B cell (primary cell): Measurements from ENCODE around the gene KCNQ5. TPM values are rescaled to one million over a fixed set of nuclear protein-coding genes. Genes with fewer than 3 reads are reported as not detected.

Experiments
- ATAC-seq: fragments of 200-7000 bp; cut with Tn5 transposase; one replicate; pipeline ENCODE4 v1.10.0; 2021; ENCODE audit warnings: low read depth, mild to moderate bottlenecking, moderate number of reproducible peaks, moderate library complexity
- CTCF ChIA-PET: fragments of 350-600 bp; sonication (Branson Sonifier 250); formaldehyde crosslinking; loops from one replicate; lab custom pipeline; 2021; ENCODE audit warnings: antibody characterized with exemption, inconsistent platforms; lab: Charles Lee
- POLR2A ChIA-PET: fragments of 350-600 bp; sonication (Branson Sonifier 250); formaldehyde crosslinking; loops from one replicate; lab custom pipeline; 2021; ENCODE audit warnings: antibody characterized with exemption; lab: Charles Lee
- DNase-seq: peaks from one replicate; pipeline ENCODE4 v3.0.0; 2013
- H2AFZ ChIP-seq: 2 replicates; pipeline ENCODE4 v1.6.1; 2012; ENCODE audit warnings: mild to moderate bottlenecking, low read depth, low read length; ENCODE audit not compliant: insufficient read depth, poor library complexity, severe bottlenecking
- H3K27ac ChIP-seq, 2 donors: 1 replicate in 1 of 2; 2 replicates in 1 of 2; pipeline ENCODE4 v1.5.1; 2012 to 2013; ENCODE audit warnings: low read length in 2 of 2, mild to moderate bottlenecking in 2 of 2, moderate library complexity in 1 of 2
- H3K27me3 ChIP-seq, 4 experiments: fragments of 200-600 bp in 1 of 4; sonication (generic) in 1 of 4; replicated peaks in 1 of 4; 1 replicate in 2 of 4; 2 replicates in 2 of 4; pipeline versions ENCODE4 v1.6.1 to v1.7.0; 2013 to 2016; ENCODE audit warnings: low read length in 3 of 4, mild to moderate bottlenecking in 2 of 4, mixed read lengths in 1 of 4, moderate library complexity in 1 of 4; ENCODE audit not compliant: insufficient read depth in 4 of 4, control insufficient read depth in 3 of 4; ENCODE audit errors: control extremely low read depth in 1 of 4
- H3K36me3 ChIP-seq, 2 experiments: replicated peaks in 1 of 2; 1 replicate in 1 of 2; 2 replicates in 1 of 2; pipeline versions ENCODE4 v1.6.1 to v1.7.1; 2013; ENCODE audit warnings: low read length in 1 of 2; ENCODE audit not compliant: insufficient read depth in 2 of 2, control insufficient read depth in 1 of 2; ENCODE audit errors: control extremely low read depth in 1 of 2, extremely low read depth in 1 of 2
- H3K4me1 ChIP-seq, 2 donors: fragments of 200-600 bp in 1 of 2; sonication (generic) in 1 of 2; 1 replicate in 1 of 2; 2 replicates in 1 of 2; pipeline versions ENCODE4 v1.5.1 to v1.6.1; 2013 to 2017; ENCODE audit warnings: low read length in 2 of 2; ENCODE audit not compliant: control insufficient read depth in 2 of 2, insufficient read depth in 2 of 2
- H3K4me2 ChIP-seq: replicated peaks from 2 replicates; pipeline ENCODE3; 2012; ENCODE audit warnings: mild to moderate bottlenecking, low read depth, low read length; ENCODE audit not compliant: poor library complexity, severe bottlenecking
- H3K4me3 ChIP-seq, 5 experiments: fragments of 200-600 bp in 1 of 5; sonication (generic) in 1 of 5; 1 replicate in 3 of 5; 2 replicates in 2 of 5; pipeline versions ENCODE4 v1.5.1 to v1.7.0; 2011 to 2016; ENCODE audit warnings: low read length in 4 of 5, mild to moderate bottlenecking in 4 of 5, low read depth in 2 of 5, control low read depth in 1 of 5, moderate library complexity in 1 of 5; ENCODE audit not compliant: insufficient read depth in 1 of 5; ENCODE audit errors: control extremely low read depth in 1 of 5, extremely low read depth in 1 of 5
- H3K79me2 ChIP-seq: fragments of 200-600 bp; sonication (generic); one replicate; pipeline ENCODE4 v1.6.0; 2016; ENCODE audit warnings: low read length; ENCODE audit not compliant: control insufficient read depth, insufficient read depth
- H3K9ac ChIP-seq: fragments of 200-600 bp; sonication (generic); 2 replicates; pipeline ENCODE4 v1.6.1; 2017; ENCODE audit warnings: mild to moderate bottlenecking, low read length, moderate library complexity
- H3K9me3 ChIP-seq, 3 donors: one replicate each; pipeline versions ENCODE4 v1.6.1 to v1.7.1; 2013; ENCODE audit warnings: low read length in 2 of 3; ENCODE audit not compliant: control insufficient read depth in 2 of 3, insufficient read depth in 1 of 3; ENCODE audit errors: control extremely low read depth in 1 of 3
- H4K20me1 ChIP-seq: 2 replicates; pipeline ENCODE4 v1.6.0; 2012; ENCODE audit warnings: mild to moderate bottlenecking, low read length; ENCODE audit not compliant: insufficient read depth, control insufficient read depth, poor library complexity, severe bottlenecking
- H3K27ac Mint-ChIP-seq: one replicate; pipeline ENCODE4 v1.8.0; 2021; ENCODE audit warnings: mixed read lengths
- H3K27me3 Mint-ChIP-seq: one replicate; pipeline ENCODE4 v1.8.0; 2021; ENCODE audit warnings: mixed read lengths
- H3K4me1 Mint-ChIP-seq: one replicate; pipeline ENCODE4 v1.8.0; 2021; ENCODE audit warnings: mixed read lengths
- H3K4me3 Mint-ChIP-seq: one replicate; pipeline ENCODE4 v1.8.0; 2021; ENCODE audit warnings: mixed read lengths
- H3K9me3 Mint-ChIP-seq: one replicate; pipeline ENCODE4 v1.8.0; 2022; ENCODE audit warnings: mixed read lengths; ENCODE audit not compliant: insufficient read depth
- CTCF ChIP-seq: fragments of 200-600 bp; IDR thresholded peaks from one replicate; pipeline ENCODE4 v1.8.0; 2022; ENCODE audit warnings: antibody characterized with exemption, mild to moderate bottlenecking
- EZH2 ChIP-seq: IDR thresholded peaks from 2 replicates; pipeline ENCODE4 v1.6.1; 2012; ENCODE audit warnings: borderline replicate concordance, low read depth, mild to moderate bottlenecking, moderate library complexity, low read length; ENCODE audit not compliant: insufficient read depth, poor library complexity, severe bottlenecking
- WGBS: methylation state at CpG from one replicate; pipeline ENCODE4 v1.1.5; 2013; ENCODE audit warnings: missing lambda C conversion rate; ENCODE audit not compliant: insufficient coverage; 5-methylcytosine and 5-hydroxymethylcytosine counted together
- intact Hi-C: fragments of 100-400 bp; cut with micrococcal nuclease; formaldehyde crosslinking; loops from one replicate; pipeline ENCODE4 v1.10.0; 2022
- polyA plus RNA-seq: library from polyadenylated mRNA; depleted of rRNA; stranded (reverse); fragments of >200 nt; gene quantifications from 2 replicates; pipeline ENCODE4 v1.2.3, GENCODE V29; 2012
- total RNA-seq, 2 donors: library from RNA; stranded (reverse); fragments of 120-200 nt in 1 of 2; gene quantifications; 1 replicate in 1 of 2; 2 replicates in 1 of 2; pipeline versions ENCODE4 v1.2.3 to v1.2.4, GENCODE V29; 2013 to 2022

Gene KCNQ5
- total and polyA plus RNA-seq, 2 donors (not counting 1 experiment from before 2014, with no cell fraction given): 2.3 to 9.4 TPM

- ChIA-PET POLR2A (no interaction called here), CTCF (interaction anchor here (1.0 kb wide), 1 partner anchor 205 kb away, joined by 3 read pairs; no protein-coding TSS in a partner anchor)
- H3K9me3 Mint-ChIP-seq: no peaks in the 10 kb centered on the region
- intact Hi-C loops: no loop called here
- no peak overlapping the region for H2AFZ ChIP-seq
- no peak overlapping the region for H3K4me3 ChIP-seq
- H3K9me3 ChIP-seq: no peaks in the 10 kb centered on the region
- H3K4me2 ChIP-seq: no peak overlapping the region
- peaks cover 10% of the 10 kb centered on the region for H3K4me1 Mint-ChIP-seq
- DNase-seq (no peak), ATAC-seq (no peak)
- no peaks in the 10 kb centered on the region for H4K20me1 ChIP-seq
- no peak overlapping the region for H3K9ac ChIP-seq
- no peaks in the 10 kb centered on the region for H3K27me3 Mint-ChIP-seq
- H3K36me3 ChIP-seq: no peaks in the 10 kb centered on the region
- H3K27ac Mint-ChIP-seq: no peak overlapping the region
- no peak overlapping the region for H3K4me3 Mint-ChIP-seq
- H3K27me3 ChIP-seq: no peaks in the 10 kb centered on the region
- H3K27ac ChIP-seq: no peak overlapping the region
- H3K4me1 ChIP-seq: peaks cover 0 to 3% of the 10 kb centered on the region in 2 donors
- no peaks in the 10 kb centered on the region for H3K79me2 ChIP-seq
- TF ChIP-seq CTCF (no peak), EZH2 (no peak)
- 0% methylated on average over 1 of the region's 1 CpG for WGBS
Observed at GRCh38 chr6:72820906-72821305, 199.0 kb downstream of the KCNQ5 start.

GRCh38 chr6:72822023-72822422 is 200.2 kb downstream of the KCNQ5 start:
- Histone ChIP-seq H3K27me3 (no peaks in the 10 kb centered on the region), H3K9ac (no peak overlapping the region), H2AFZ (no peak overlapping the region), H3K4me2 (no peak overlapping the region), H3K36me3 (no peaks in the 10 kb centered on the region), H3K27ac (no peak overlapping the region), H3K79me2 (no peaks in the 10 kb centered on the region), H3K4me1 (peaks cover 0 to 3% of the 10 kb centered on the region in 2 donors), H3K9me3 (no peaks in the 10 kb centered on the region), H4K20me1 (no peaks in the 10 kb centered on the region), H3K4me3 (no peak overlapping the region)
- ATAC-seq (no peak), DNase-seq (no peak)
- TF ChIP-seq EZH2: no peak
- no peak for TF ChIP-seq CTCF
- Mint-ChIP-seq H3K4me1 (peaks cover 15% of the 10 kb centered on the region), H3K27ac (no peak overlapping the region), H3K4me3 (no peak overlapping the region), H3K9me3 (no peaks in the 10 kb centered on the region), H3K27me3 (no peaks in the 10 kb centered on the region)
- intact Hi-C loops: no loop called here
- CTCF ChIA-PET: no interaction called here
- no CpG with 5 or more reads among the region's 1 CpG for WGBS
- POLR2A ChIA-PET: no interaction called here
